Embryonic facial prominence (tissue), 1 donor: Measurements from ENCODE around the gene XRCC4.
"Not testable (repeated sequence)": the region's sequence is repeated elsewhere in the genome, so short reads cannot be mapped to it uniquely, and the experiment has no call there.

ENCODE experiments used
- DNase-seq: peaks from one replicate; pipeline ENCODE4 v3.0.0-alpha.2; 2016; ENCODE audit errors: extremely low spot score

Gene XRCC4

GRCh38 chr5:83076742-83077661 is at the start of gene XRCC4, which contains the start of gene TMEM167A:
XRCC4 (plus strand) TSS chr5:83077547; CDS start chr5:83104920, 27,373 bp downstream.
TMEM167A (minus strand) TSS chr5:83077394; CDS start chr5:83077323, 71 bp downstream.
- DNase-seq: peak; percentile 98

- DNase-seq: no peak
Measured at GRCh38 chr5:83029912-83030311, 47.4 kb upstream of the XRCC4 start.

- no peak for DNase-seq
Measured at GRCh38 chr5:83031381-83031780, 46.0 kb upstream of the XRCC4 start.

- no peak for DNase-seq
Measured at GRCh38 chr5:83034036-83034435, 43.3 kb upstream of the XRCC4 start.

- no peak for DNase-seq
Measured at GRCh38 chr5:83034528-83035207, 42.7 kb upstream of the XRCC4 start.

GRCh38 chr5:83035373-83036100 is 41.8 kb upstream of the XRCC4 start:
- no peak for DNase-seq

GRCh38 chr5:83036991-83037575 is 40.3 kb upstream of the XRCC4 start:
- no peak for DNase-seq

- no peak for DNase-seq
Measured at GRCh38 chr5:83038924-83039323, 38.4 kb upstream of the XRCC4 start.

GRCh38 chr5:83042507-83042906 is 34.8 kb upstream of the XRCC4 start:
- DNase-seq: no peak

GRCh38 chr5:83044926-83045325 is 32.4 kb upstream of the XRCC4 start:
- no peak for DNase-seq

GRCh38 chr5:83048277-83048676 is 29.1 kb upstream of the XRCC4 start:
- DNase-seq: no peak

GRCh38 chr5:83048811-83049210 is 28.5 kb upstream of the XRCC4 start:
- no peak for DNase-seq

GRCh38 chr5:83049370-83049885 is 27.9 kb upstream of the XRCC4 start:
- no peak for DNase-seq

- DNase-seq: no peak
Measured at GRCh38 chr5:83050723-83051340, 26.5 kb upstream of the XRCC4 start.

GRCh38 chr5:83055166-83055565 is 22.2 kb upstream of the XRCC4 start:
- no peak for DNase-seq

GRCh38 chr5:83058726-83059125 is 18.6 kb upstream of the XRCC4 start:
- DNase-seq: no peak

- DNase-seq: no peak
Measured at GRCh38 chr5:83059341-83059740, 18.0 kb upstream of the XRCC4 start.

- DNase-seq: no peak
Measured at GRCh38 chr5:83066548-83067110, 10.7 kb upstream of the XRCC4 start.

GRCh38 chr5:83067377-83067776 is 10.0 kb upstream of the XRCC4 start:
- not testable (repeated sequence) for DNase-seq

- no peak for DNase-seq
Measured at GRCh38 chr5:83069096-83069799, 8.1 kb upstream of the XRCC4 start.
